ENCODE measurements around the gene IRF9.

Gene IRF9

DNA sequence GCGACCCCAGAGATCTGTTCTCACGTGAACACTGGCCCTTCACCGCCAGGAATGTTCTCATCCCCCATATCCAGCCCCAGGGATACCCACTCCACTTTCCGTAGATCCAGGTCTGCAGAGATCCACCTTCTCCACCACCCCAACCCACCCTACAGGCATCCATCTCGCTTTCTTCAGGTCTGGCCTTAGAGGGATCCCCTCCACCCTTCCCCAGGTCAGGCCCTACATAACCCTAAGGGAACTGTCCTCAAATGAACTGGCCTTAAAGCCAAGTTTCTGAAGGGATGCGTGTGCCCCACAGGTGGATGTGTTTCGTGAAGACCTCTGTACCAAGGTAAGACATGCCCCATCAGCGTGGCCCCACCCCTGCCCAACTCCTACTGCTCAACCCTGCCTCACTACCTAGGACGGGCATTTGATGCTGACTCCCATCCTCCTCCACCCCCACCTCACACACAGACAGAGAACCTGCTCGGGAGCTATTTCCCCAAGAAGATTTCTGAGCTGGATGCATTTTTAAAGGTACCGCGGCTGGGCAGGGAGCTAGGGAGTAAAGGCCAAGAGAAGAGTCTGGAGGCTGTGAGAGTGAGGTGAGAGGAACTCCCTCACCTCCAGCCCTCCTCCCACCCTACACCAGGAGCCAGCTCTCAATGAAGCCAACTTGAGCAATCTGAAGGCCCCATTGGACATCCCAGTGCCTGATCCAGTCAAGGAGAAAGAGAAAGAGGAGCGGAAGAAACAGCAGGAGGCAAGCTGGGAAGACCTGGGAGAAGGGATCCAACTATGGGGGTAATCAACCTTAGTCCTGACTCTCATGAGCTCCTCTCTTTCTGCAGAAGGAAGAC, 24.2 kb upstream of the IRF9 start:
- peak overlapping the region; percentile 74 for H3K4me3 ChIP-seq (replicated peaks; ENCODE audit: low read depth, low read length)
- no peak for TF ChIP-seq CTCF (IDR thresholded peaks at IDR 0.05; ENCODE audit: low read length, missing control alignments)
- DNase-seq (ENCODE audit: low read depth): no peak

DNA sequence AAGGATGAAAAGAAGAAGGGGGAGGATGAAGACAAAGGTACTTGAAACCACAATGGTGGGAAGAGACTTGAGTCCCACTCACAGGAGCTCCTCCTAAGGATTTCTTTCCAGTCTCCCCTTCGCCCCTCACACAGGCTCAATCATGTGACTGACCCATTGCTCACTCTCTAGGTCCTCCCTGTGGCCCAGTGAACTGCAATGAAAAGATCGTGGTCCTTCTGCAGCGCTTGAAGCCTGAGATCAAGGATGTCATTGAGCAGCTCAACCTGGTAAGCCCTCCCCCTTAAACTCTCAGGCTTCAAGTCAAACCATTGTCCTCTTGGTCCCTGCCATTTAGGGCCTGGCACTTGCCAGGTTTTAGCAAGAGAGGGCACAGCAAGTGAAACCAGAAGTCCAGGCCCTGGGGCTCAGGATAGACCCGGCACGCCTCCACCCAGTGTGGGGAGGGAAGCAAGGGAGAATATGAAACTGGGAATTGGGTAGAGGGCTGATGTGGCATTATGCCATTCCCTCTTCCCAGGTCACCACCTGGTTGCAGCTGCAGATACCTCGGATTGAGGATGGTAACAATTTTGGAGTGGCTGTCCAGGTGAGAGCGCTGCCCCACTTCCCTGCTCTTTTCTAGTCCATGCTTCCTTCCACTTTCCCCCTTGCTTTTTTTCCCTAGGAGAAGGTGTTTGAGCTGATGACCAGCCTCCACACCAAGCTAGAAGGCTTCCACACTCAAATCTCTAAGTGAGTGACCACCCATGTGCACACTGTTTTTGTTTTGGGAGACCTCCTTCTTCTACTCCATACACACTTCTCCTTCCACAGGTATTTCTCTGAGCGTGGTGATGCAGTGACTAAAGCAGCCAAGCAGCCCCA, 23.3 kb upstream of the IRF9 start:
- H3K4me3 ChIP-seq (replicated peaks; ENCODE audit: low read depth, low read length): no peak overlapping the region
- TF ChIP-seq CTCF (IDR thresholded peaks at IDR 0.05; ENCODE audit: low read length, missing control alignments): no peak
- DNase-seq (ENCODE audit: low read depth): no peak

GRCh38 chr14:24138396-24139271, 22.4 kb upstream of the IRF9 start:
- H3K4me3 ChIP-seq (replicated peaks; ENCODE audit: low read depth, low read length): no peak overlapping the region
- no peak for DNase-seq (ENCODE audit: low read depth)
- no peak for TF ChIP-seq CTCF (IDR thresholded peaks at IDR 0.05; ENCODE audit: low read length, missing control alignments)

- DNase-seq (ENCODE audit: low read depth): no peak
- no peak for TF ChIP-seq CTCF (IDR thresholded peaks at IDR 0.05; ENCODE audit: low read length, missing control alignments)
- H3K4me3 ChIP-seq (replicated peaks; ENCODE audit: low read depth, low read length): no peak overlapping the region
These were observed 21.7 kb upstream of the IRF9 start for GRCh38 chr14:24139272-24139934.

- DNase-seq (ENCODE audit: low read depth): peak; percentile 99
- peak; percentile 36 for TF ChIP-seq CTCF (IDR thresholded peaks at IDR 0.05; ENCODE audit: low read length, missing control alignments)
- peak within 1 kb of the TSS; percentile 84 for H3K4me3 ChIP-seq (replicated peaks; ENCODE audit: low read depth, low read length)
These were observed 19.8 kb upstream of the IRF9 start, which contains the start of gene EMC9 for GRCh38 chr14:24141097-24141880. Gene EMC9, minus strand, starts transcription at chr14:24141591. Its CDS starts 287 bp downstream, at chr14:24141304.
